ENCODE measurements around the gene PCSK2. TPM values are rescaled to one million over a fixed set of nuclear protein-coding genes. Genes with fewer than 3 reads are reported as not detected.

Gene PCSK2
- total and polyA plus RNA-seq, 2 of the 8 experiments (the other 6 are each of a cell fraction or from before 2014, with no cell fraction given), result 1.9 to 4.2 TPM

GRCh38 chr20:17530716-17531664 lies 304.1 kb downstream of the PCSK2 start, which contains the start of gene BFSP1 (continued):
- TF ChIP-seq ZNF274 (IDR thresholded peaks at IDR 0.05; ENCODE audit: borderline replicate concordance, extremely low read depth, low read length) (no peak), BCL11A (IDR thresholded peaks at IDR 0.05; ENCODE audit: low read depth in 2 of 2, low read length in 2 of 2) (no peak), JUND (IDR thresholded peaks at IDR 0.05; ENCODE audit: low read length) (peak; percentile 49), CREB1 (IDR thresholded peaks at IDR 0.05) (peak; percentile 6), SP1 (IDR thresholded peaks at IDR 0.05; ENCODE audit: low read depth, low read length) (no peak), HDAC6 (IDR thresholded peaks at IDR 0.05; ENCODE audit: low read depth, low read length) (no peak), POLR2A (IDR thresholded peaks at IDR 0.05; ENCODE audit: control extremely low read depth in 1 of 2, low read depth in 2 of 2, low read length in 2 of 2) (peak in 1 of 2 experiments; percentile 47; a peak in 1 of 3 replicates), JUN (IDR thresholded peaks at IDR 0.05; ENCODE audit: low read depth, low read length) (no peak), YY1 (IDR thresholded peaks at IDR 0.05; ENCODE audit: low read depth, low read length) (peak; percentile 37), RAD21 (IDR thresholded peaks at IDR 0.05 in 1 of 2, conservative IDR thresholded peaks at IDR 0.05 in 1 of 2; ENCODE audit: low read depth in 2 of 2, low read length in 2 of 2) (no peak), CHD1 (IDR thresholded peaks at IDR 0.05; ENCODE audit: low read depth, low read length) (no peak), CTBP2 (IDR thresholded peaks at IDR 0.05; ENCODE audit: borderline replicate concordance, insufficient read depth, insufficient read length, low read length) (no peak), CTCF (IDR thresholded peaks at IDR 0.05; ENCODE audit: control extremely low read depth in 1 of 3, insufficient read depth in 1 of 3, low read depth in 1 of 3, low read length in 3 of 3) (no peak), GTF2F1 (IDR thresholded peaks at IDR 0.05; ENCODE audit: borderline replicate concordance, low read depth, low read length) (no peak), KDM1A (IDR thresholded peaks at IDR 0.05; ENCODE audit: borderline replicate concordance, low read length) (no peak), SIN3A (conservative IDR thresholded peaks at IDR 0.05 in 1 of 2, IDR thresholded peaks at IDR 0.05 in 1 of 2; ENCODE audit: low read depth in 1 of 2, low read length in 2 of 2) (no peak), SAP30 (IDR thresholded peaks at IDR 0.05; ENCODE audit: insufficient read depth, insufficient replicate concordance, low read length) (no peak), KDM4A (IDR thresholded peaks at IDR 0.05; ENCODE audit: low read depth, low read length, severe bottlenecking) (peak; percentile 27), TAF1 (IDR thresholded peaks at IDR 0.05; ENCODE audit: low read depth, low read length) (peak; percentile 68), TAF7 (optimal IDR thresholded peaks at IDR 0.05; ENCODE audit: borderline replicate concordance, low read depth, low read length) (peak; percentile 64), SUZ12 (IDR thresholded peaks at IDR 0.05; ENCODE audit: low read length) (no peak)

All from H1 (cell line).